SK-N-MC (cell line): ENCODE data around the gene CHRNA5.

Source experiments
- EZH2 ChIP-seq: fragments of 200-600 bp; sonication (generic); IDR thresholded peaks from one replicate; pipeline ENCODE4 v1.6.1; 2017; ENCODE audit warnings: antibody characterized with exemption
- FOXP2 ChIP-seq: optimal IDR thresholded peaks from 2 replicates; pipeline ENCODE3; 2011; ENCODE audit warnings: mild to moderate bottlenecking, moderate library complexity; ENCODE audit not compliant: insufficient read depth; ENCODE audit errors: extremely low read length, control extremely low read depth
- POLR2AphosphoS5 ChIP-seq: IDR thresholded peaks from 2 replicates; pipeline ENCODE4 v1.6.1; 2012; ENCODE audit warnings: mild to moderate bottlenecking, low read depth, low read length, borderline replicate concordance

DNA sequence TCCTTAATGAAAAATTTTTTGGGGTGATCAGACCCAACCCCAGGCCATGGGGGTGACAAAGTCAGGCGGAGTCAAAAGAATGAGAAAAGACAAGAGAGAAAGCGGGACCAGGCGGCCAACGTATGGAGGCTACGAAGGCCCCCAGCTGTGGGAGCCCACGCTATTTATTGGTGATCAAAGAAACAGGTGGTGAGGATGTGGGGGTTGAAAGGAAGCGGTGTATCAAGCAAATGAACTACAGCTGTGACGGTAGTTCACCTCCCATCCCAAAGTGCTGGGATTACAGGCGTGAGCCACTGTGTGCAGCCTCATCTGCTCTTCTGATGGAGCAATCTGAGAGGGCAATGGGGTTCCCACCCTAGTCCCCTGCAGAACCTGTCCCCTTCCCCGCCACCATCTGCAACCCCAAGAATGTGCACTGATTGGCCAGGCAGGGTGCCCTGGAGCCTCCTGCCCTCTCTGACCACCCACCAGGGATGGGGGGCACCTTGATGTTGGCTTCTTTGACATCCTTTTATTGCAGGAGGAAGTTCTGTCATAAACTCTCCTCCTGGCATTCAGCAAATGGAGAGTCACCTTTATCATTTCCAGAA, 56.6 kb downstream of the CHRNA5 start:
- TF ChIP-seq EZH2 (no peak), POLR2AphosphoS5 (no peak), FOXP2 (no peak)
